K562 (cell line): Measurements from ENCODE around the gene MXD3. TPM values are rescaled to one million over a fixed set of nuclear protein-coding genes. Genes with fewer than 3 reads are reported as not detected.

Experiments used
- CBX5 ChIP-seq: IDR thresholded peaks from 2 replicates; pipeline ENCODE4 v1.6.1; 2014; ENCODE audit warnings: low read depth, borderline replicate concordance
- CTBP1 ChIP-seq: fragments of 450-650 bp; IDR thresholded peaks from 2 replicates; pipeline ENCODE4 v1.6.1; 2016; ENCODE audit warnings: borderline replicate concordance
- E2F8 ChIP-seq: fragments of 450-650 bp; IDR thresholded peaks from 2 replicates; pipeline ENCODE4 v1.7.1; 2018; ENCODE audit warnings: mild to moderate bottlenecking, low read depth; ENCODE audit not compliant: partially characterized antibody
- FOXM1 ChIP-seq, 2 experiments: fragments of 450-650 bp in 1 of 2; sonication (generic) in 1 of 2; formaldehyde crosslinking in 1 of 2; IDR thresholded peaks; 2 replicates each; pipeline versions ENCODE4 v1.6.1 to v1.9.0; 2017 to 2022; ENCODE audit warnings: low read depth in 2 of 2, mild to moderate bottlenecking in 2 of 2, missing genetic modification reagents in 1 of 2, moderate library complexity in 1 of 2
- GABPB1 ChIP-seq: sonication (generic); formaldehyde crosslinking; IDR thresholded peaks from 2 replicates; pipeline ENCODE4 v1.8.0; 2022; ENCODE audit warnings: mild to moderate bottlenecking, missing genetic modification reagents
- HBP1 ChIP-seq: fragments of 450-650 bp; formaldehyde crosslinking; IDR thresholded peaks from 2 replicates; pipeline ENCODE4 v1.4.0; 2022; ENCODE audit warnings: missing genetic modification characterization
- HDAC3 ChIP-seq: fragments of 450-650 bp; IDR thresholded peaks from 2 replicates; pipeline ENCODE4 v1.6.1; 2018; ENCODE audit warnings: borderline replicate concordance, mild to moderate bottlenecking, moderate library complexity; ENCODE audit not compliant: partially characterized antibody
- IRF2 ChIP-seq: sonication (generic); formaldehyde crosslinking; IDR thresholded peaks from 2 replicates; pipeline ENCODE4 v1.8.1; 2022; ENCODE audit warnings: mild to moderate bottlenecking, missing genetic modification reagents
- MLX ChIP-seq, 2 experiments: fragments of 450-650 bp in 1 of 2; sonication (generic) in 1 of 2; formaldehyde crosslinking; conservative IDR thresholded peaks; 2 replicates each; pipeline versions ENCODE4 v1.4.0 to v1.8.1; 2020 to 2022; ENCODE audit warnings: mild to moderate bottlenecking in 1 of 2, missing genetic modification reagents in 1 of 2
- NFIX ChIP-seq: fragments of 250-450 bp; sonication (Bioruptor Pico); IDR thresholded peaks from 2 replicates; pipeline ENCODE4 v1.4.0; 2020; ENCODE audit warnings: low read depth, mild to moderate bottlenecking, moderate library complexity
- OTX1 ChIP-seq: fragments of 450-650 bp; formaldehyde crosslinking; IDR thresholded peaks from 2 replicates; pipeline ENCODE4 v1.4.0; 2022; ENCODE audit warnings: mild to moderate bottlenecking
- PRPF4 ChIP-seq: fragments of 200-400 bp; formaldehyde crosslinking; IDR thresholded peaks from one replicate; pipeline ENCODE4 v1.6.1; 2017; ENCODE audit warnings: low read length, low read depth, mild to moderate bottlenecking; ENCODE audit not compliant: insufficient read depth, poor library complexity, severe bottlenecking
- PURB ChIP-seq: sonication (generic); formaldehyde crosslinking; IDR thresholded peaks from 2 replicates; pipeline ENCODE4 v1.9.0; 2021; ENCODE audit warnings: low read depth, mild to moderate bottlenecking, missing genetic modification reagents
- SPI1 ChIP-seq: IDR thresholded peaks from 2 replicates; pipeline ENCODE4 v1.6.1; 2011; ENCODE audit warnings: low read depth, low read length, control low read depth, borderline replicate concordance
- TAF1 ChIP-seq: IDR thresholded peaks from 2 replicates; pipeline ENCODE4 v1.6.1; 2011; ENCODE audit warnings: mild to moderate bottlenecking, low read length, moderate library complexity; ENCODE audit not compliant: insufficient read depth, control insufficient read depth, severe bottlenecking; ENCODE audit errors: extremely low read depth
- TBL1XR1 ChIP-seq, 2 experiments: IDR thresholded peaks; 2 replicates each; pipeline ENCODE4 v1.6.1; 2012; ENCODE audit warnings: improper control_type of control experiment in 2 of 2, low read length in 2 of 2, mild to moderate bottlenecking in 1 of 2
- TCF15 ChIP-seq: fragments of 250-450 bp; sonication (Bioruptor Pico); IDR thresholded peaks from 2 replicates; pipeline ENCODE4 v1.8.0; 2022; ENCODE audit warnings: moderate library complexity, mild to moderate bottlenecking, inconsistent platforms
- U2AF1 ChIP-seq: fragments of 200-400 bp; formaldehyde crosslinking; optimal IDR thresholded peaks from 2 replicates; pipeline ENCODE3; 2017; ENCODE audit warnings: mild to moderate bottlenecking, low read depth, low read length, moderate library complexity
- ZFPM2 ChIP-seq: fragments of 250-450 bp; sonication (Bioruptor Pico); IDR thresholded peaks from 2 replicates; pipeline ENCODE4 v1.5.1; 2022; ENCODE audit warnings: mild to moderate bottlenecking
- ZNF274 ChIP-seq: IDR thresholded peaks from 2 replicates; pipeline ENCODE4 v1.6.1; 2011; ENCODE audit warnings: low read depth, mild to moderate bottlenecking, low read length, moderate library complexity, borderline replicate concordance
- ZNF436 ChIP-seq: fragments of 250-450, 450-650 bp; sonication (Bioruptor Pico); formaldehyde crosslinking; IDR thresholded peaks from 2 replicates; pipeline ENCODE4 v1.7.0; 2020; ENCODE audit warnings: mild to moderate bottlenecking
- ZNF668 ChIP-seq: fragments of 250-450 bp; sonication (Bioruptor Pico); IDR thresholded peaks from 2 replicates; pipeline ENCODE4 v1.8.0; 2022; ENCODE audit warnings: mild to moderate bottlenecking, inconsistent platforms
- ZNF79 ChIP-seq: fragments of 250-450 bp; sonication (Bioruptor Pico); IDR thresholded peaks from 2 replicates; pipeline ENCODE4 v1.4.0; 2020; ENCODE audit warnings: low read depth, mild to moderate bottlenecking, moderate library complexity
- polyA plus RNA-seq, 8 experiments: library from polyadenylated mRNA; depleted of rRNA in 4 of 8; stranded (reverse) in 5 of 8; unstranded in 3 of 8; fragments of >200 nt; fragmentation: Nextera tagmentation in 2 of 8; fragmentation: Illumina TruSeq in 1 of 8; extraction: Ambion mirVana in 2 of 8; extraction: Trizol in 1 of 8; gene quantifications; 2 replicates each; pipeline versions ENCODE4 v1.2.1 to v1.2.3, GENCODE V29; 2011 to 2014; ENCODE audit warnings: inconsistent platforms in 1 of 8, missing spikeins in 1 of 8
- total RNA-seq, 7 experiments: library from RNA; depleted of rRNA in 6 of 7; stranded (reverse); fragments of >200 nt in 6 of 7; fragmentation: Illumina TruSeq in 2 of 7; extraction: Trizol in 2 of 7; gene quantifications; 2 replicates each; pipeline versions ENCODE4 v1.2.1 to v1.2.3, GENCODE V29; 2011 to 2021; ENCODE audit warnings: low replicate concordance in 1 of 7

Gene MXD3
- total and polyA plus RNA-seq, 9 of the 15 experiments (the other 6 are each of a cell fraction or from before 2014, with no cell fraction given), result 0.28 to 24.8 (median 4.5) TPM

- TF ChIP-seq PRPF4 (no peak), IRF2 (CRISPR knock-in tag) (no peak; the same call in 1 of the 2 replicates), TBL1XR1 (IDR thresholded peaks at IDR 0.05; ENCODE audit: low read length in 2 of 2) (0 out of 4 replicates have a peak, but pooled peaks of 1 of the 2 experiments have one; percentile 22), SPI1 (peak; percentile 93), ZNF274 (no peak), GABPB1 (CRISPR knock-in tag) (peak; percentile 33; the same call in 1 of the 2 replicates), ZNF436 (no peak), U2AF1 (no peak), HDAC3 (no peak), E2F8 (peak; percentile 33), TAF1 (no peak), TCF15 (CRISPR knock-in tag) (no peak), CBX5 (no peak), CTBP1 (peak; percentile 62; the same call in 1 of the 2 replicates), ZNF668 (CRISPR knock-in tag) (no peak), MLX (CRISPR knock-in tag; conservative IDR thresholded peaks at IDR 0.05) (no peak), NFIX (CRISPR knock-in tag) (no peak), HBP1 (CRISPR knock-in tag) (no peak), OTX1 (CRISPR knock-in tag) (no peak), PURB (CRISPR knock-in tag) (no peak), ZNF79 (CRISPR knock-in tag) (no peak), ZFPM2 (CRISPR knock-in tag) (no peak), FOXM1 (IDR thresholded peaks at IDR 0.05; ENCODE audit: low read depth) (peak; percentile 25; the same call in 1 of the 2 replicates), FOXM1 (CRISPR knock-in tag; IDR thresholded peaks at IDR 0.05; ENCODE audit: low read depth) (no peak)
These were observed 11.3 kb downstream of the MXD3 start (continued) for GRCh38 chr5:177300236-177300880.
